AG04450 (cell line): ENCODE results near the gene MICALL2. TPM values are rescaled to one million over a fixed set of nuclear protein-coding genes. Genes with fewer than 3 reads are reported as not detected.

ENCODE experiments used
- CTCF ChIA-PET: fragments of 300-600, 350-600 bp; formaldehyde crosslinking; extraction: SDS; loops from one replicate; lab custom pipeline; 2022; ENCODE audit warnings: antibody characterized with exemption, inconsistent platforms; lab: Charles Lee
- POLR2A ChIA-PET: fragments of 350-600 bp; formaldehyde crosslinking; extraction: SDS; loops from one replicate; lab custom pipeline; 2021; ENCODE audit warnings: antibody characterized with exemption, inconsistent platforms; lab: Yijun Ruan, JAX
- DNase-seq: peaks from one replicate; pipeline ENCODE4 v3.0.0-alpha.2; 2011; ENCODE audit warnings: low read depth, low spot score
- H3K27ac ChIP-seq: one replicate; pipeline ENCODE4 v1.5.1; 2012; ENCODE audit warnings: low read depth, low read length, control low read depth
- H3K27me3 ChIP-seq: one replicate; pipeline ENCODE4 v1.6.0; 2012; ENCODE audit warnings: low read length; ENCODE audit not compliant: control insufficient read depth, insufficient read depth
- H3K4me3 ChIP-seq: 2 replicates; pipeline ENCODE4 v1.5.1; 2011; ENCODE audit warnings: mild to moderate bottlenecking, low read depth, low read length, control low read depth
- H3K9me3 ChIP-seq: 2 replicates; pipeline ENCODE4 v1.5.1; 2012; ENCODE audit warnings: low read length; ENCODE audit not compliant: control insufficient read depth, insufficient read depth
- polyA plus RNA-seq: library from polyadenylated mRNA; depleted of rRNA; stranded (reverse); fragments of >200 nt; gene quantifications from 2 replicates; pipeline ENCODE4 v1.2.3, GENCODE V29; 2011
- TF ChIP-seq, protein P1 (sequence below): IDR thresholded peaks from 2 replicates; pipeline ENCODE4 v1.5.1; 2011; ENCODE audit warnings: low read depth, low read length, control low read depth, inconsistent platforms

MICALL2 gene
- polyA plus RNA-seq, 1 experiment, result 8.5 TPM

DNA sequence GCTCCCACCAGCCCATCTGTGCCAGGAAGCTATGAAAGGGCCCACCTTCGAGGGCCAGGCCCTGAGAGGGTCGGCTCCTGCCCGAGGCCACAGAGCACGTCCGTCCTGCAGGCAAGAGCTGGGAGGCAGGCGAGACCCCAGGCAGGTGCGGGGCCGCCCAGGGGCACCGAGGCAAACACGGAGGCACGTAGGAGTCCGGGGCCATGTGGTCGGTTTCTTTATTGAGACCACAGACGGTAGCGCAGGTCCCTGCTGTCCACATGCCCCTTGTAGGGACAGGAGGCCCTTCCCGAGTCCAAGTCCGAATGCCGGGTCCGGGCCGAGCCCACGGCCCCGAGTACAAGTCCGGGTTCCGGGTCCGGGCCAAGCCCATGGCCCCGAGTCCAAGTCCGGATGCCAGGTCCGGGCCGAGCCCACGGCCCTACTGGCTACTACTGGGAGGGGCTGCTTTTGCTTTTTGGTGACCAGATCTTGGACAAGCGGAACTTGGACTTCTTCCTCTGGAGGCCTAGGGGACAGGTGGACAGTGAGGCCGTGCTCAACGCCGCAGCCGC lies 25.0 kb downstream of the MICALL2 start:
- TF ChIP-seq, protein P1, sequence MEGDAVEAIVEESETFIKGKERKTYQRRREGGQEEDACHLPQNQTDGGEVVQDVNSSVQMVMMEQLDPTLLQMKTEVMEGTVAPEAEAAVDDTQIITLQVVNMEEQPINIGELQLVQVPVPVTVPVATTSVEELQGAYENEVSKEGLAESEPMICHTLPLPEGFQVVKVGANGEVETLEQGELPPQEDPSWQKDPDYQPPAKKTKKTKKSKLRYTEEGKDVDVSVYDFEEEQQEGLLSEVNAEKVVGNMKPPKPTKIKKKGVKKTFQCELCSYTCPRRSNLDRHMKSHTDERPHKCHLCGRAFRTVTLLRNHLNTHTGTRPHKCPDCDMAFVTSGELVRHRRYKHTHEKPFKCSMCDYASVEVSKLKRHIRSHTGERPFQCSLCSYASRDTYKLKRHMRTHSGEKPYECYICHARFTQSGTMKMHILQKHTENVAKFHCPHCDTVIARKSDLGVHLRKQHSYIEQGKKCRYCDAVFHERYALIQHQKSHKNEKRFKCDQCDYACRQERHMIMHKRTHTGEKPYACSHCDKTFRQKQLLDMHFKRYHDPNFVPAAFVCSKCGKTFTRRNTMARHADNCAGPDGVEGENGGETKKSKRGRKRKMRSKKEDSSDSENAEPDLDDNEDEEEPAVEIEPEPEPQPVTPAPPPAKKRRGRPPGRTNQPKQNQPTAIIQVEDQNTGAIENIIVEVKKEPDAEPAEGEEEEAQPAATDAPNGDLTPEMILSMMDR, result no peak
- H3K9me3 ChIP-seq, result no peaks in the 10 kb centered on the region; the same call in 1 of the 2 replicates
- no peak for DNase-seq
- POLR2A ChIA-PET, result no interaction called here
- H3K27me3 ChIP-seq, result no peaks in the 10 kb centered on the region
- CTCF ChIA-PET, result interaction anchor here (3.0 to 4.3 kb wide), 2 partner anchors 40 to 241 kb away, joined by 13 to 32 read pairs; no protein-coding TSS in a partner anchor
- H3K27ac ChIP-seq, result no peak overlapping the region
- H3K4me3 ChIP-seq, result no peak overlapping the region

DNA sequence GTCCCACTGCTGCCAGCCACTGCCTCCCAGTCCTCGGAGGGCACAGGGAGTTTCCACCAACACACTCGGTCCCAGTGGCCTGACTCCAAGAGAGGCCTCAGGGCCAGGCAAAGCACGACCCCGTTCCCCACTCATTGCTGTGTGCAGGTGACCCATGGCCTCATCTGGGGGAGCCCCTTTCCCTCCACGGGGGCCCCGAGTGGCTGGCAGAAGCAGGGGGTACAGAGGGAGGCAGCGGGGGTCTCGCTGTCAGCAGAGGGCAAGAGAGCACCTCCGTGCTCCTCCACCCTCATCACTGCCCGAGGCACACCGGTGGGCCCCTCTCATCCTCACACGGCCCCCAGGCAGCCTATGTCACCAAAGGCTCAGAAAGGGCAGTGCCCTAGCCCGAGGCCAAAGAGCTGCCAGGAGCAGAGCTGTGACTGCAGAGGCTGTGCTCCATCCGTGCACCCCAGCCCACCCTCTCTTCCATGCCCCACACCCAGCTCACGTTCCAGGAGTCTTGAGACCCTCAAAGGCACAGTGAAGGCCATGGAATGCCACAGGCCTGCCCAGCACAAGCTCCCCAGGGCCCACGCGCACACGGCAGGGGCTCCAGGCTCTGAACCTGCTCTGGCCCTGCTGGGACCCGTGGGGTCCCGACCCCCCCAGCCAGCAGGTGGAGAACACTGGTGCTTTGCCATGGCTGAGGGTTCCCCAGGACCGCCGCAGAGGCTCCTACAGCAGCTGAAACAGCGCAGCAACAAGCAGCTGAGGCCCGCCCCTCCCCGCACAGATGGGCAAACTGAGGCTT lies 25.9 kb downstream of the MICALL2 start:
- TF ChIP-seq, protein P1, result no peak
- POLR2A ChIA-PET, result no interaction called here
- CTCF ChIA-PET, result interaction anchor here (0.6 to 4.3 kb wide), 14 partner anchors 8 to 240 kb away, joined by 3 to 32 read pairs (median 5); no protein-coding TSS in a partner anchor

DNA sequence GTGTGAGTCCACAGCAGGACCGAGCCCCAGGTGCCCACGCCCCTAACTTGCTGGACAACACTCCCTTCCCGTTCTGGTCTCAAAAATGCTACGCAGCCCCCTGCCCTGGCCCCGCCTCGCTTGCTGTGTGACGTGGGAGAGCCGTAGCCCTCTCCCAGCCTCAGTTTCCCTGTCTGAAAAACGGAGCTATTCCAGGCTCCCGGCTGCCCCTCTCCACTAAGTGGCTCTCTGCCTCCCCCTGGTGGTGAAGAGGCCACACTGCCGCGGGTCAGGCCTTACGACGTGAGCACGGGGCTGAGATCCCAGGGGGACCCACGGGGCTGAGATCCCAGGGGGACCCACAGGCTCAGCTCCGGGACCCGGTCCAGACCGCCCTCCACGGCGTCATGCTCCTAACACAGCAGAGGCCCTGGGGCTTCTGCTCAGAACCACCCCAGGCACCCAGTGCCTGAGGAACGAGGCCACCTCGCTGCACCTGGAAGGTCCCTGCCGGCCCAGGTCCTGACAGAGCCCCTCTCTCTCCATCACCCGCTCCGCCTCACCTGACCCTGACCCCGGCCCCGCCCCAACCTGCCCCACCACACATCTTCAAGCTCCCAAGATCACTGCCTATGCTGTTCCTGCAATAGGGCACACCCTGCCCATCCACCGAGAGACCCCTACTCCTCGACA lies 26.7 kb downstream of the MICALL2 start:
- TF ChIP-seq, protein P1, result peak; percentile 94
- Histone ChIP-seq H3K4me3 (no peak overlapping the region), H3K27ac (no peak overlapping the region), H3K27me3 (no peaks in the 10 kb centered on the region), H3K9me3 (no peaks in the 10 kb centered on the region; the same call in 1 of the 2 replicates)
- no peak for DNase-seq
- ChIA-PET POLR2A (no interaction called here), CTCF (interaction anchor here (0.6 to 4.3 kb wide), 20 partner anchors 9 to 548 kb away, joined by 3 to 32 read pairs (median 4); no protein-coding TSS in a partner anchor)

More for the DNA sequence above, 25.9 kb downstream of the MICALL2 start:
- H3K27me3 ChIP-seq, result no peaks in the 10 kb centered on the region
- DNase-seq, result no peak
- no peak overlapping the region for H3K27ac ChIP-seq
- no peaks in the 10 kb centered on the region; the same call in 1 of the 2 replicates for H3K9me3 ChIP-seq
- H3K4me3 ChIP-seq, result no peak overlapping the region

DNA sequence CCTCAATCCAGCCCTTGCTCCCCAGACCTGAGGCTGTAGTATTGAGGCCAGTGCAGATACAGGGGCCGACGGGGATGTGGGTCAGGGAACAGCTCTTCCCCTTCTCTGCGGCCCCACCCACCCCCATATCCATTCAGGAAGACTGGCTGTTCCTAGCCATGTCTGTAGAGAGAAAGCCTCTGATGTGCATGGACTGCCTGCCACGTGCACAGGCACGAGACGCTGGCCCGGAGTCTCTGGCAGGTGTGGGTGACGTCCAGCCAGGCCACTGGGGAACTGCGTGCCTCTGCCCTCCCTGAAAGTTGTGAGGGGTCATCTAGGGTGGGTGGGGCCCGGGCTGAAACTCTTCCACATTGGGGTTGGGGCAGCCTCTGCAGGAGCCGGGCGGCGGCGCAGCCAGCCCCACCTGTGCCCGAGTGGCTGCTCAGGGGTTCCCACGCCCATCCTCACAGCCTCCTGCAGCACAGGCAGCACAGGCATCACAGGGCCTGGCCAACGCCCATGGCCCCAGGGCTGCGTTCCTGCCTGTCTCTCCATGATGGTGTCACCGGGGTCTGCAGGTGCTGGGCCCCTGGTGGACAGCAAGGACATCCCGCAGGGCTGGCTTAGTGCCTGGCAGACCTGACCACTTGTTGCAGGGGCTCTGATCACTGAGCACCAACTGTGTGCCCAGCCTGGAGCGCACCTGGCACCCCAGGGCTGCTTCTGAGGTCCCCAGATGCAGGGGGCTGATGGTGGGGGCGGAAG lies 27.5 kb downstream of the MICALL2 start:
- POLR2A ChIA-PET, result interaction anchor here (1.1 kb wide), 1 partner anchor 27 kb away, joined by 3 read pairs; no protein-coding TSS in a partner anchor
- no peaks in the 10 kb centered on the region; the same call in 1 of the 2 replicates for H3K9me3 ChIP-seq
- CTCF ChIA-PET, result interaction anchor here (0.6 to 4.3 kb wide), 20 partner anchors 8 to 549 kb away, joined by 3 to 32 read pairs (median 4); no protein-coding TSS in a partner anchor

More for the DNA sequence above, 27.5 kb downstream of the MICALL2 start:
- no peaks in the 10 kb centered on the region for H3K27me3 ChIP-seq
- H3K4me3 ChIP-seq, result no peak overlapping the region
- H3K27ac ChIP-seq, result no peak overlapping the region
- TF ChIP-seq, protein P1, result no peak
- no peak for DNase-seq
